GM12878 (cell line): ENCODE data around the gene KCNK4. TPM values are rescaled to one million over a fixed set of nuclear protein-coding genes. Genes with fewer than 3 reads are reported as not detected.
A peak's percentile ranks its signal among the peaks of the same experiment; 100 is the strongest.

Experiments used
- ATAC-seq: fragments of 200-7000 bp; cut with Tn5 transposase; 3 replicates; pipeline ENCODE4 v1.9.1; 2020; ENCODE audit warnings: mild to moderate bottlenecking, moderate library complexity
- BruUV-seq: library from RNA; stranded (reverse); fragments of 400-500 nt; replicated peaks from 2 replicates; lab custom pipeline; 2021; lab: Mats Ljungman, UMichigan
- CTCF ChIA-PET: fragments of 300-600 bp; sonication (Branson Sonifier 250); formaldehyde crosslinking; extraction: SDS; loops from one replicate; lab custom pipeline; 2021; ENCODE audit warnings: inconsistent platforms; lab: Yijun Ruan, JAX
- POLR2A ChIA-PET: fragments of 350-600 bp; formaldehyde crosslinking; extraction: SDS; loops from one replicate; lab custom pipeline; 2021; ENCODE audit warnings: inconsistent platforms; lab: Charles Lee
- RAD21 ChIA-PET: fragments of 300-600 bp; sonication (Branson Sonifier 250); formaldehyde crosslinking; loops from one replicate; lab custom pipeline; 2023; ENCODE audit warnings: antibody characterized with exemption; ENCODE audit not compliant: unreplicated experiment; lab: Charles Lee
- SMC1A ChIA-PET: fragments of 300-600 bp; sonication (Branson Sonifier 250); formaldehyde crosslinking; loops from one replicate; lab custom pipeline; 2023; ENCODE audit not compliant: unreplicated experiment, uncharacterized antibody; lab: Charles Lee
- DNase-seq: peaks from one replicate; pipeline ENCODE4 v3.0.0-alpha.2; 2011; ENCODE audit warnings: low read depth, low spot score
- FAIRE-seq: peaks from 3 replicates; lab custom pipeline; 2011; peaks lifted over from hg19 to GRCh38; lab: Jason Lieb, UNC
- H2AFZ ChIP-seq: 2 replicates; pipeline ENCODE4 v1.6.0; 2011; ENCODE audit warnings: low read depth, low read length, control low read depth; ENCODE audit not compliant: control insufficient read depth
- H3K27ac ChIP-seq: 2 replicates; pipeline ENCODE4 v1.5.1; 2011; ENCODE audit warnings: control low read depth; ENCODE audit not compliant: control insufficient read depth, insufficient read depth
- H3K27me3 ChIP-seq, 2 experiments: replicated peaks in 1 of 2; 2 replicates each; pipeline versions ENCODE4 v1.6.0 to v1.6.1; 2011; ENCODE audit warnings: low read length in 1 of 2; ENCODE audit not compliant: control insufficient read depth in 2 of 2, insufficient read depth in 2 of 2
- H3K36me3 ChIP-seq, 2 experiments: 2 replicates each; pipeline ENCODE4 v1.5.1; 2011; ENCODE audit warnings: low read length in 1 of 2; ENCODE audit not compliant: control insufficient read depth in 2 of 2, insufficient read depth in 2 of 2
- H3K4me1 ChIP-seq: 2 replicates; pipeline ENCODE4 v1.6.1; 2011; ENCODE audit warnings: mild to moderate bottlenecking, low read length, moderate library complexity, mixed read lengths; ENCODE audit not compliant: control insufficient read depth, insufficient read depth
- H3K4me2 ChIP-seq: 2 replicates; pipeline ENCODE4 v1.6.0; 2011; ENCODE audit warnings: control low read depth; ENCODE audit not compliant: control insufficient read depth, insufficient read depth
- H3K4me3 ChIP-seq: fragments of 200-600 bp; sonication (generic); 2 replicates; pipeline ENCODE4 v1.5.1; 2016
- H3K79me2 ChIP-seq: 2 replicates; pipeline ENCODE4 v1.6.0; 2011; ENCODE audit warnings: low read length; ENCODE audit not compliant: control insufficient read depth, insufficient read depth
- H3K9ac ChIP-seq: 2 replicates; pipeline ENCODE4 v1.8.0; 2011; ENCODE audit warnings: low read length, control low read depth, mixed read lengths; ENCODE audit not compliant: control insufficient read depth, insufficient read depth
- H3K9me3 ChIP-seq: replicated peaks from 3 replicates; pipeline ENCODE4 v1.5.1; 2011; ENCODE audit warnings: mild to moderate bottlenecking, low read length; ENCODE audit not compliant: control insufficient read depth, insufficient read depth
- H4K20me1 ChIP-seq: 2 replicates; pipeline ENCODE4 v1.6.0; 2011; ENCODE audit not compliant: control insufficient read depth, insufficient read depth
- CBX5 ChIP-seq: sonication (generic); IDR thresholded peaks from 2 replicates; pipeline ENCODE4 v1.6.1; 2016; ENCODE audit warnings: low read depth, moderate library complexity, mild to moderate bottlenecking, inconsistent platforms
- CHD4 ChIP-seq: fragments of 200-600 bp; sonication (generic); IDR thresholded peaks from 2 replicates; pipeline ENCODE4 v1.6.1; 2016; ENCODE audit warnings: mild to moderate bottlenecking
- FOS ChIP-seq: IDR thresholded peaks from 3 replicates; pipeline ENCODE4 v1.6.1; 2011; ENCODE audit warnings: borderline replicate concordance; ENCODE audit not compliant: insufficient read length; ENCODE audit errors: extremely low read depth
- GATAD2B ChIP-seq: fragments of 450-650 bp; conservative IDR thresholded peaks from 2 replicates; pipeline ENCODE4 v1.6.1; 2017; ENCODE audit warnings: low read depth, mild to moderate bottlenecking, moderate library complexity
- IRF5 ChIP-seq: fragments of 450-650 bp; IDR thresholded peaks from 2 replicates; pipeline ENCODE4 v1.6.1; 2017; ENCODE audit warnings: borderline replicate concordance
- KAT2A ChIP-seq: conservative IDR thresholded peaks from 2 replicates; pipeline ENCODE4 v1.6.1; 2011; ENCODE audit warnings: low read depth, low read length; ENCODE audit not compliant: control insufficient read depth
- MYB ChIP-seq: fragments of 150-350 bp; IDR thresholded peaks from 2 replicates; pipeline ENCODE4 v1.6.1; 2014; ENCODE audit warnings: mild to moderate bottlenecking, low read depth, low read length, borderline replicate concordance
- NFXL1 ChIP-seq: fragments of 450-650 bp; IDR thresholded peaks from 2 replicates; pipeline ENCODE4 v1.6.1; 2017; ENCODE audit warnings: antibody characterized with exemption, mild to moderate bottlenecking, borderline replicate concordance
- NFYA ChIP-seq: IDR thresholded peaks from 2 replicates; pipeline ENCODE4 v1.6.1; 2011; ENCODE audit warnings: low read depth, mild to moderate bottlenecking, low read length, improper control_type of control experiment, borderline replicate concordance
- SMAD5 ChIP-seq: IDR thresholded peaks from 2 replicates; pipeline ENCODE4 v1.6.1; 2016; ENCODE audit warnings: antibody characterized with exemption, low read depth
- SMARCA5 ChIP-seq: fragments of 450-650 bp; IDR thresholded peaks from 2 replicates; pipeline ENCODE4 v1.6.1; 2017; ENCODE audit warnings: mild to moderate bottlenecking
- STAT3 ChIP-seq: IDR thresholded peaks from 2 replicates; pipeline ENCODE4 v1.6.1; 2011; ENCODE audit warnings: low read depth, low read length, improper control_type of control experiment
- WRNIP1 ChIP-seq: IDR thresholded peaks from 2 replicates; pipeline ENCODE4 v1.6.1; 2011; ENCODE audit warnings: low read depth, low read length, improper control_type of control experiment, borderline replicate concordance
- WGBS: methylation state at CpG from one replicate; pipeline ENCODE4 v1.1.6; 2016; ENCODE audit warnings: low lambda C conversion rate; ENCODE audit not compliant: insufficient replicate concordance, insufficient coverage; ENCODE audit errors: missing lambda C conversion rate; 5-methylcytosine and 5-hydroxymethylcytosine counted together
- in situ Hi-C: fragments of 300-500 bp; cut with MboI; formaldehyde crosslinking; loops from 9 replicates; pipeline ENCODE4 v1.14.3; 2018; ENCODE audit warnings: mixed read lengths
- intact Hi-C: fragments of 100-400 bp; cut with micrococcal nuclease; formaldehyde crosslinking; loops from one replicate; pipeline ENCODE4 v1.14.2; 2022; ENCODE audit not compliant: unreplicated experiment
- polyA plus RNA-seq, 11 experiments: library from polyadenylated mRNA; depleted of rRNA in 4 of 11; unstranded in 6 of 11; stranded (reverse) in 5 of 11; fragments of >200 nt; fragmentation: Nextera tagmentation in 4 of 11; fragmentation: Illumina TruSeq in 1 of 11; extraction: Ambion mirVana in 4 of 11; extraction: Trizol in 1 of 11; gene quantifications; 1 replicate in 1 of 11; 2 replicates in 10 of 11; pipeline versions ENCODE4 v1.2.1 to v1.2.3, GENCODE V29; 2011 to 2016; ENCODE audit warnings: inconsistent platforms in 2 of 11, missing spikeins in 2 of 11, low read depth in 1 of 11
- total RNA-seq, 4 experiments: library from RNA; depleted of rRNA in 3 of 4; stranded (reverse); fragments of >200 nt in 3 of 4; fragmentation: Illumina TruSeq in 1 of 4; extraction: Trizol in 1 of 4; gene quantifications; 2 replicates each; pipeline versions ENCODE4 v1.2.1 to v1.2.3, GENCODE V29; 2013 to 2021
- TF ChIP-seq, protein P1 (sequence below): IDR thresholded peaks from 2 replicates; pipeline ENCODE4 v1.6.1; 2011; ENCODE audit warnings: low read depth, low read length, improper control_type of control experiment, borderline replicate concordance
- TF ChIP-seq, protein P2 (sequence below): fragments of 450-650 bp; IDR thresholded peaks from 2 replicates; pipeline ENCODE4 v1.6.1; 2017; ENCODE audit warnings: antibody characterized with exemption, mild to moderate bottlenecking, moderate library complexity

The KCNK4 gene
- total and polyA plus RNA-seq, 10 of the 15 experiments (the other 5 are each of a cell fraction or from before 2014, with no cell fraction given), result 0.04 TPM; not detected in 9

- no peak overlapping the region for H2AFZ ChIP-seq
- 51% methylated on average over 8 of the region's 8 CpGs for WGBS
- no peak for TF ChIP-seq FOS
- TF ChIP-seq SMARCA5, result peak; percentile 69; the same call in 1 of the 2 replicates
- no peak for TF ChIP-seq STAT3
- TF ChIP-seq NFXL1, result peak; percentile 87; the same call in 1 of the 2 replicates
- TF ChIP-seq, protein P1, sequence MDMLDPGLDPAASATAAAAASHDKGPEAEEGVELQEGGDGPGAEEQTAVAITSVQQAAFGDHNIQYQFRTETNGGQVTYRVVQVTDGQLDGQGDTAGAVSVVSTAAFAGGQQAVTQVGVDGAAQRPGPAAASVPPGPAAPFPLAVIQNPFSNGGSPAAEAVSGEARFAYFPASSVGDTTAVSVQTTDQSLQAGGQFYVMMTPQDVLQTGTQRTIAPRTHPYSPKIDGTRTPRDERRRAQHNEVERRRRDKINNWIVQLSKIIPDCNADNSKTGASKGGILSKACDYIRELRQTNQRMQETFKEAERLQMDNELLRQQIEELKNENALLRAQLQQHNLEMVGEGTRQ, result no peak
- no peak for TF ChIP-seq SMAD5
- TF ChIP-seq IRF5, result no peak
- TF ChIP-seq CHD4, result no peak
- TF ChIP-seq KAT2A, result no peak
- no peak for TF ChIP-seq MYB
- TF ChIP-seq NFYA, result no peak
- TF ChIP-seq WRNIP1, result no peak
- TF ChIP-seq GATAD2B, result no peak
- TF ChIP-seq, protein P2, sequence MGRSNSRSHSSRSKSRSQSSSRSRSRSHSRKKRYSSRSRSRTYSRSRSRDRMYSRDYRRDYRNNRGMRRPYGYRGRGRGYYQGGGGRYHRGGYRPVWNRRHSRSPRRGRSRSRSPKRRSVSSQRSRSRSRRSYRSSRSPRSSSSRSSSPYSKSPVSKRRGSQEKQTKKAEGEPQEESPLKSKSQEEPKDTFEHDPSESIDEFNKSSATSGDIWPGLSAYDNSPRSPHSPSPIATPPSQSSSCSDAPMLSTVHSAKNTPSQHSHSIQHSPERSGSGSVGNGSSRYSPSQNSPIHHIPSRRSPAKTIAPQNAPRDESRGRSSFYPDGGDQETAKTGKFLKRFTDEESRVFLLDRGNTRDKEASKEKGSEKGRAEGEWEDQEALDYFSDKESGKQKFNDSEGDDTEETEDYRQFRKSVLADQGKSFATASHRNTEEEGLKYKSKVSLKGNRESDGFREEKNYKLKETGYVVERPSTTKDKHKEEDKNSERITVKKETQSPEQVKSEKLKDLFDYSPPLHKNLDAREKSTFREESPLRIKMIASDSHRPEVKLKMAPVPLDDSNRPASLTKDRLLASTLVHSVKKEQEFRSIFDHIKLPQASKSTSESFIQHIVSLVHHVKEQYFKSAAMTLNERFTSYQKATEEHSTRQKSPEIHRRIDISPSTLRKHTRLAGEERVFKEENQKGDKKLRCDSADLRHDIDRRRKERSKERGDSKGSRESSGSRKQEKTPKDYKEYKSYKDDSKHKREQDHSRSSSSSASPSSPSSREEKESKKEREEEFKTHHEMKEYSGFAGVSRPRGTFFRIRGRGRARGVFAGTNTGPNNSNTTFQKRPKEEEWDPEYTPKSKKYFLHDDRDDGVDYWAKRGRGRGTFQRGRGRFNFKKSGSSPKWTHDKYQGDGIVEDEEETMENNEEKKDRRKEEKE, result no peak
- no peak for TF ChIP-seq CBX5
- no peaks in the 10 kb centered on the region for H4K20me1 ChIP-seq
- H3K27ac ChIP-seq, result no peak overlapping the region
- FAIRE-seq, result peak; percentile 27
- no peak overlapping the region for H3K9ac ChIP-seq
- intact Hi-C loops (loop anchor here (2.0 kb wide), 2 partner anchors 19 to 51 kb away; partner anchors contain the start of gene CATSPERZ), in situ Hi-C loops (loop anchor here (25.0 kb wide), 1 partner anchor 1613 kb away; the partner anchor contains the start of genes CFL1, EFEMP2 and MUS81)
- H3K4me1 ChIP-seq, result peaks cover 10% of the 10 kb centered on the region
- H3K79me2 ChIP-seq, result peaks cover 17% of the 10 kb centered on the region
- CTCF ChIA-PET, result interaction anchor here (0.7 to 4.8 kb wide), 8 partner anchors 9 to 92 kb away, joined by 4 to 64 read pairs (median 7); partner anchors contain the start of genes CATSPERZ, FERMT3, FKBP2 and NUDT22
- H3K9me3 ChIP-seq, result no peaks in the 10 kb centered on the region
- DNase-seq, result no peak
- no peak overlapping the region for H3K4me2 ChIP-seq
- no TSS peak for BruUV-seq
- H3K27me3 ChIP-seq, result no peaks in the 10 kb centered on the region
- H3K4me3 ChIP-seq, result no peak overlapping the region
- RAD21 ChIA-PET, result interaction anchor here (0.7 to 3.1 kb wide), 4 partner anchors 9 to 55 kb away, joined by 3 to 30 read pairs (median 6); partner anchors contain the start of genes CATSPERZ, FERMT3 and FKBP2
- ATAC-seq, result no peak
- H3K36me3 ChIP-seq, result peaks cover 0 to 2% of the 10 kb centered on the region in 2 experiments; a peak in 2 of 4 replicates
- POLR2A ChIA-PET, result interaction anchor here (0.6 to 1.8 kb wide), 9 partner anchors 9 to 53 kb away, joined by 3 to 9 read pairs (median 4); partner anchors contain the start of genes FKBP2, NUDT22 and TRPT1
- SMC1A ChIA-PET, result interaction anchor here (0.7 to 1.2 kb wide), 3 partner anchors 20 to 51 kb away, joined by 3 to 5 read pairs (median 3); no protein-coding TSS in a partner anchor
Measured at GRCh38 chr11:64249563-64250414, 41.3 kb upstream of the KCNK4 start.
